GM12892 (cell line): ENCODE results near the gene ATF6.
"Not testable (repeated sequence)": the region's sequence is repeated elsewhere in the genome, so short reads cannot be mapped to it uniquely, and the experiment has no call there.

Experiments used
- DNase-seq: peaks from one replicate; pipeline ENCODE4 v3.0.0; 2011; ENCODE audit not compliant: insufficient read length
- FAIRE-seq: peaks from 2 replicates; lab custom pipeline; 2011; peaks lifted over from hg19 to GRCh38; lab: Jason Lieb, UNC
- POLR2A ChIP-seq: IDR thresholded peaks from 2 replicates; pipeline ENCODE4 v1.6.1; 2011; ENCODE audit warnings: low read depth, low read length, control low read depth
- POLR2AphosphoS5 ChIP-seq: IDR thresholded peaks from 2 replicates; pipeline ENCODE4 v1.6.1; 2011; ENCODE audit warnings: low read depth, low read length, control low read depth
- TAF1 ChIP-seq: IDR thresholded peaks from 2 replicates; pipeline ENCODE4 v1.6.1; 2011; ENCODE audit warnings: low read depth, mild to moderate bottlenecking, control low read depth, low read length, borderline replicate concordance

The ATF6 gene

GRCh38 chr1:161737625-161738024 lies 28.5 kb upstream of the ATF6 start:
- TF ChIP-seq TAF1 (no peak), POLR2AphosphoS5 (no peak), POLR2A (no peak)
- no peak for FAIRE-seq
- DNase-seq: no peak

- peak; percentile 95 for FAIRE-seq
- TF ChIP-seq POLR2AphosphoS5: peak; percentile 51; the same call in 1 of the 2 replicates
- no peak for TF ChIP-seq TAF1
Observed at GRCh38 chr1:161738627-161739287, 27.4 kb upstream of the ATF6 start.

GRCh38 chr1:161739865-161740566 lies 26.1 kb upstream of the ATF6 start:
- DNase-seq (no peak), FAIRE-seq (peak; percentile 61)
- TF ChIP-seq TAF1 (no peak), POLR2A (no peak), POLR2AphosphoS5 (no peak)

More at GRCh38 chr1:161738627-161739287, 27.4 kb upstream of the ATF6 start:
- DNase-seq: no peak

- TF ChIP-seq POLR2A: no peak
- TF ChIP-seq POLR2AphosphoS5: no peak
- TF ChIP-seq TAF1: no peak
- DNase-seq: no peak
- no peak for FAIRE-seq
Observed at GRCh38 chr1:161740921-161741320, 25.2 kb upstream of the ATF6 start.

- FAIRE-seq (no peak), DNase-seq (no peak)
- TF ChIP-seq POLR2A (no peak), POLR2AphosphoS5 (no peak), TAF1 (no peak)
Observed at GRCh38 chr1:161743231-161743630, 22.9 kb upstream of the ATF6 start.

GRCh38 chr1:161747801-161748200 lies 18.3 kb upstream of the ATF6 start:
- no peak for TF ChIP-seq POLR2A
- no peak for TF ChIP-seq TAF1
- no peak for TF ChIP-seq POLR2AphosphoS5
- DNase-seq (no peak), FAIRE-seq (no peak)

DNA sequence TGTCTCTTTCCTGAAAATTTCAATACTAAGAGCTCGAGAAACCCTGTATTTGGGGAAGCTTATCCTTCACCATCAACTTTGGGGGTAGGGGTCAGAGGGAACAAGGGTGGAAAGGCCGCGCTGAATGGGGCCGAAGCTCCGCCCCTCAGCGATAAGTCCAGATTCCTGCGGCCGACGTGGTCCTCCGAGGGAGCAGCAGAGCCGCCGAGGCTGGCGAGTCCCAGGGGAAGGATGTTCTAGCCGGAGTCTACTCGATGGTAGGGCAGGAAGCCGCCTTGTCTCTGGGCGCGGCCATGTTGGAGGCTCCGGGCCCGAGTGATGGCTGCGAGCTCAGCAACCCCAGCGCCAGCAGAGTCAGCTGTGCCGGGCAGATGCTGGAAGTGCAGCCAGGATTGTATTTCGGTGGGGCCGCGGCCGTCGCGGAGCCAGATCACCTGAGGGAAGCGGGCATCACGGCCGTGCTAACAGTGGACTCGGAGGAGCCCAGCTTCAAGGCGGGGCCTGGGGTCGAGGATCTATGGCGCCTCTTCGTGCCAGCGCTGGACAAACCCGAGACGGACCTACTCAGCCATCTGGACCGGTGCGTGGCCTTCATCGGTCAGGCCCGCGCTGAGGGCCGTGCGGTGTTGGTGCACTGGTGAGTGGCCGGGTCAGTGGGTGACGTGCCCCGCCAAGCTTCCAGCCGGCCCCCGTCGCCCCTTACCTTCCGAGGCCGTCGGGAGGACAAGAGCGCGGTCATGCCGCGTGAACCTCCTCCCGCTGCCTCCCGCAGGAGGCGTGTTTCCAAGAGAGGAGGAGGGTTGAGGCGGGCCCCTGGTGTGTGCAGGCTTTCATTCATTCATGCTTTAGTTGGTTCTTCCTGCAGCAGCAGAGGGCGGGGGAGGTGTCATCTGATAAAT lies 16.4 kb upstream of the ATF6 start, which contains the start of gene DUSP12:
TSS of gene DUSP12 (plus strand) at position 278 of the 899 bp plus-strand sequence. CDS start at position 294, 16 bp downstream.
- peak; percentile 93 for TF ChIP-seq POLR2A
- peak; percentile 89 for TF ChIP-seq POLR2AphosphoS5
- TF ChIP-seq TAF1: peak; percentile 85
- FAIRE-seq (peak; percentile 99), DNase-seq (peak; percentile 73)

DNA sequence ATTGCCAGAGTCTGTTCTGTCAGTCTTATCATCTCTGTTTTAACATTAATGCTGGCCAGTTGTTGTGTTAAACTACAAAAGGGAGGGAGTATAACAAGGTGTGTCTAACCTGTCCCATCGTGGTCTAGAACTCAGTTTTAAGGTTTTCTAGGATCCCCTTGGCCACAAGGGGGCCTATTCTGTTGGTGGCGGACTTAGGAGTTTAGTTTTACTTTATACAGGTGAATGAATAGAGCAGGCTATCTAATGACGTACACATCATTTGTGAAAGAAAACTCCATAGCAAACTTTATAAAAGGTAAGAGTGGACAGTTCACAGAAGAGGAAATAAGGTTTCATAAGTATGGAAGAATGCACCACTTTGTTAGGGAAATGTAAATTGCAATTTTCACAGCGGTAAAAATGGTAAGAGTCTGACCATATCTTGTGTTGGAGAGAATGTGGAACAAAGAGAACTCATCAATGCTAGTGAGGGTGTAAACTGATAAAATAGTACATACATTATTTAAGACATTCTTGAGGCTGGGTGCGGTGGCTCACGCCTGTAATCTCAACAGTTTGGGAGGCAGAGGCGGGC lies 2.5 kb upstream of the ATF6 start:
- no peak for DNase-seq
- TF ChIP-seq POLR2A (no peak), POLR2AphosphoS5 (no peak), TAF1 (no peak)
- FAIRE-seq: peak; percentile 21

- TF ChIP-seq POLR2A (no peak), POLR2AphosphoS5 (no peak), TAF1 (no peak)
- no peak for FAIRE-seq
- DNase-seq: no peak
Observed at GRCh38 chr1:161768461-161768860, 2.3 kb downstream of the ATF6 start.

DNA sequence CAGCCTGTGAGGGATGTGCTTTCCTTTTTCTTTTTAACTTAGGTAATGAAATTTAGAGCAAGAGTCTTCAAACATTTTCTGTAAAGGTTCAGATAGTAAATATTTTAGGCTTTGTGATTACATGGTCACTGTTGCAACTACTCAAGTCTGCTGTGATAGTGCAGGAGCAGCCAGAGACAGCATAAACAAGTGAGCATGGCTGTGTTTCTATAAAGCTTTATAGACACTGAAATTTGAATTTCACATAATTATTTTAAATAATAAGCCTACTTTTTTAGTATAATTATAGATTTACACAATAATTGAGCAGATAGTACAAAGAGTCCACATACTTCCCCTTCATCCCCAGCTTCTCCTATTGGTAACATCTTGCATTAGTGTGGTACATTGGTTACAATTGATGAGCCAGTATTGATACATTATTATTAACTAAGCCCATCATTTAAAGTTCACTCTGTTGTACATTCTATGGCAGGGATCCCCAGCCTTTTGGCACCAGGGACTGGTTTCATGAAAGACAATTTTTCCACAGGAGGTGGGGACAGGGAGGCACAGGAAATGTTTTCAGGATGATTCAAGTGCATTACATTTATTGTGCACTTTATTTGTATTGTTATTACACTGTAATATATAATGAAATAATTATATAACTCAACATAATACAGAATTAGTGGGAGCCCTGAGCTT lies 3.0 kb downstream of the ATF6 start:
- DNase-seq (no peak), FAIRE-seq (no peak)
- TF ChIP-seq POLR2AphosphoS5 (no peak), POLR2A (no peak), TAF1 (no peak)

DNA sequence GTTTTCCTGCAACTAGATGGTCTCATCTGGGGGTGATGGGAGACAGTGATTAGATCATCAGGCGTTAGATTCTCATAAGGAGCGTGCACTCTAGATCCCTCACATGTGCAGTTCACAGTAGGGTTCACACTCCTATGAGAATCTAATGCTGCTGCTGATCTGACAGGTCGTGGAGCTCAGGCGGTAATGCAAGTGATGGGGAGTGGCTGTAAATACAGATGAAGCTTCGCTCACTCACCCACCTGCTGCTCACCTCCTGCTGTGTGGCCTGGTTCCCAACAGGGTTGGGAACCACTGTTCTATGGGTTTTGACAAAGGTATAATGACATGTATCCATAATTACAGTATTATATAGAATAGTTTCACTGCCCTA lies 3.5 kb downstream of the ATF6 start:
- FAIRE-seq: not testable (repeated sequence)

More for the DNA sequence above, 3.5 kb downstream of the ATF6 start:
- DNase-seq: not testable (repeated sequence)
